ENCODE data around the gene MRPL30.

DNA sequence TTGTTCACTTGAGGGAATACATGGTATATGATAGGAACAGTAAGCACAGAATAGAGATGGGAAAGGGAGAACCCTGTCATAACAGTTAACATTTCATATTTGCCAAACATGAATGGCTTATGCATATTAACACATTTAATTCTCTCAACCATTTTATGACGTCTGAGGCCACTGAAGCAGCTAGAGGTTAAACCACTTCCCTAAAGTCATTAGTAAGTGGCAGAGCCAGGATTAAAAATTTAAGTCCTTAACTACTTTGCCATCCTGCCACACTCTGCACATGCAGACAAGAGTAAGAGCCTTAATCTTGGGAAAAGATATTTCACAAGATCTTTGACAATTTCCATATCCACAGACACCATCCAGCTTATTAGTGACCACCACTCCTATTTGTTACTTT, 24.1 kb upstream of the MRPL30 start:
- TF ChIP-seq, protein P1, sequence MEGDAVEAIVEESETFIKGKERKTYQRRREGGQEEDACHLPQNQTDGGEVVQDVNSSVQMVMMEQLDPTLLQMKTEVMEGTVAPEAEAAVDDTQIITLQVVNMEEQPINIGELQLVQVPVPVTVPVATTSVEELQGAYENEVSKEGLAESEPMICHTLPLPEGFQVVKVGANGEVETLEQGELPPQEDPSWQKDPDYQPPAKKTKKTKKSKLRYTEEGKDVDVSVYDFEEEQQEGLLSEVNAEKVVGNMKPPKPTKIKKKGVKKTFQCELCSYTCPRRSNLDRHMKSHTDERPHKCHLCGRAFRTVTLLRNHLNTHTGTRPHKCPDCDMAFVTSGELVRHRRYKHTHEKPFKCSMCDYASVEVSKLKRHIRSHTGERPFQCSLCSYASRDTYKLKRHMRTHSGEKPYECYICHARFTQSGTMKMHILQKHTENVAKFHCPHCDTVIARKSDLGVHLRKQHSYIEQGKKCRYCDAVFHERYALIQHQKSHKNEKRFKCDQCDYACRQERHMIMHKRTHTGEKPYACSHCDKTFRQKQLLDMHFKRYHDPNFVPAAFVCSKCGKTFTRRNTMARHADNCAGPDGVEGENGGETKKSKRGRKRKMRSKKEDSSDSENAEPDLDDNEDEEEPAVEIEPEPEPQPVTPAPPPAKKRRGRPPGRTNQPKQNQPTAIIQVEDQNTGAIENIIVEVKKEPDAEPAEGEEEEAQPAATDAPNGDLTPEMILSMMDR (conservative IDR thresholded peaks at IDR 0.05 in 1 of 2, IDR thresholded peaks at IDR 0.05 in 1 of 2; ENCODE audit: low read depth in 1 of 2, low read length in 2 of 2) = no peak
- no peak for TF ChIP-seq EZH2 (IDR thresholded peaks at IDR 0.05; ENCODE audit: low read length, missing control alignments)

Data from fibroblast of lung (primary cell).